Uterus (tissue), 2 donors: ENCODE data around the gene TRMU.

Experiments
- CTCF ChIP-seq, 4 experiments: fragments of 200-600 bp in 2 of 4; fragments of 450-650 bp in 2 of 4; sonication (generic) in 2 of 4; IDR thresholded peaks; one replicate each; pipeline ENCODE4 v1.5.1; 2016 to 2019; ENCODE audit warnings: antibody characterized with exemption in 4 of 4, mild to moderate bottlenecking in 2 of 4, moderate library complexity in 1 of 4
- POLR2A ChIP-seq, 2 donors: fragments of 450-650 bp; IDR thresholded peaks; one replicate each; pipeline ENCODE4 v1.6.1; 2016; ENCODE audit warnings: antibody characterized with exemption in 2 of 2, mild to moderate bottlenecking in 1 of 2, moderate library complexity in 1 of 2

DNA sequence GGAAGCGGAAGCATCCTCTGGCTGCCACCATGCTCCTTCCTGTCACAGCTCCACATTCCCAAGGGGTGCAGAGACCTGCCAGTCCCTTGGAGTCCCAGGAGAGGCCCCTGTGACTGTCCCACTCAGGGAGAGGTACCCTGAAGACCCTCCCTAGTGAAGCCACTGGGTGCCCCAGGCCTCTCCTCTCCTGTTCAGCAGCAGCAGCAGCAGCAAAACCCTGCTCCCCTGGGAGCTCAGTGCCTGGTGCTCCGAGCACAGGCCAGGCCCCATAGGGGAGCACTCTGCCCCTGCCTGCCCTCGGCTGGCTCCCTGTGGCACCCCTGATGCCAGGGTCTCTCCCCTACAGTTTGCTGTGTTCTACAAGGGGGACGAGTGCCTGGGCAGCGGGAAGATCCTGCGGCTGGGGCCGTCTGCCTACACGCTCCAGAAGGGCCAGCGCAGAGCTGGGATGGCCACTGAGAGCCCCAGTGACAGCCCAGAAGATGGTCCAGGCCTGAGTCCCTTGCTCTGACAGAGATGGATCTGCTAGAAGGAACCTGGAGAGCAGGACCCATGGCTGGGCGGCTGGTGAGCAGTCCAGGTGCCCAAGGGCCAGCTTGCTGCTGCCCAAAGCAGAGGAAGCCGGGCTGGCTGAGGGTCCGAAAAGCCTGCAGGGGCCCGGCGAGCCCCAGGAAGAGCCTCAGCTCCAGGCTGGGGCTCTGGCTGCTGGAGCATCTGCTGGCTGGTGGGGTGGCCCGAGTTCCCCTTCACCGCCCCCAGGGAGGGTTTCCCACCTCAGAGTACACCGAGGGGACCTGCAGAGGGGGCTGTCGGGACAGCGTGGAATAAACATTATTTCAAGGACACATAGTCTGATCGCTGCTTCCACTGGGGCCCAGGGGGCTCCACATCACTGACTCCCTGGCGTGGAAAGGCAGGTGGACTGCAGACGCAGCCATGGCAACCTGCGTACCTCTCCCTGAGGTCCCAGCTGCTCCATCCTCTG, 21.3 kb downstream of the TRMU start:
- TF ChIP-seq CTCF (IDR thresholded peaks at IDR 0.05) (no peak), POLR2A (IDR thresholded peaks at IDR 0.05) (no peak)
